B cell (primary cell): ENCODE measurements around the gene SLC5A10.

Source experiments
- EZH2 ChIP-seq: IDR thresholded peaks from 2 replicates; pipeline ENCODE4 v1.6.1; 2012; ENCODE audit warnings: borderline replicate concordance, low read depth, mild to moderate bottlenecking, moderate library complexity, low read length; ENCODE audit not compliant: insufficient read depth, poor library complexity, severe bottlenecking
- TF ChIP-seq, protein P1 (sequence below): fragments of 200-600 bp; IDR thresholded peaks from one replicate; pipeline ENCODE4 v1.8.0; 2022; ENCODE audit warnings: antibody characterized with exemption, mild to moderate bottlenecking

DNA sequence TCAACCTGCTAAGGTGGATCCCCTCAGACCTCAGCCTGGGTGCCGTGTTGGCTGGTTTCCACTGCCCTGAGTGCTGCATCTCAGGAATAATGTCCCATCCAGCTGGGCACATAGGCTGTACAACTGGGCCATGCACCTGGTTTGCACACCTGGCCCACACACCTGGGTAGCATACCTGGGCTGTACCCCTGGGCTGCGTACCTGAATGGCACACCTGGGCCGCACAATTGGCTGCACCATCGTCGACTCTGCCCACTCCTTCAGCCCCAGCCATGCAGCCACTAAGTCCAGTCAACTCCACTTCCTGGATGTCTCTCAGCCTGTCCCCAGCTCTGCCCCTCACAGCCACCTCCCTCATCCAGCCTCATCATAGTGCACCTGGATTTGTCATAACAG, 7.9 kb downstream of the SLC5A10 start:
- TF ChIP-seq, protein P1, sequence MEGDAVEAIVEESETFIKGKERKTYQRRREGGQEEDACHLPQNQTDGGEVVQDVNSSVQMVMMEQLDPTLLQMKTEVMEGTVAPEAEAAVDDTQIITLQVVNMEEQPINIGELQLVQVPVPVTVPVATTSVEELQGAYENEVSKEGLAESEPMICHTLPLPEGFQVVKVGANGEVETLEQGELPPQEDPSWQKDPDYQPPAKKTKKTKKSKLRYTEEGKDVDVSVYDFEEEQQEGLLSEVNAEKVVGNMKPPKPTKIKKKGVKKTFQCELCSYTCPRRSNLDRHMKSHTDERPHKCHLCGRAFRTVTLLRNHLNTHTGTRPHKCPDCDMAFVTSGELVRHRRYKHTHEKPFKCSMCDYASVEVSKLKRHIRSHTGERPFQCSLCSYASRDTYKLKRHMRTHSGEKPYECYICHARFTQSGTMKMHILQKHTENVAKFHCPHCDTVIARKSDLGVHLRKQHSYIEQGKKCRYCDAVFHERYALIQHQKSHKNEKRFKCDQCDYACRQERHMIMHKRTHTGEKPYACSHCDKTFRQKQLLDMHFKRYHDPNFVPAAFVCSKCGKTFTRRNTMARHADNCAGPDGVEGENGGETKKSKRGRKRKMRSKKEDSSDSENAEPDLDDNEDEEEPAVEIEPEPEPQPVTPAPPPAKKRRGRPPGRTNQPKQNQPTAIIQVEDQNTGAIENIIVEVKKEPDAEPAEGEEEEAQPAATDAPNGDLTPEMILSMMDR = no peak
- TF ChIP-seq EZH2 = no peak
